Putamen (tissue), 1 donor: ENCODE results near the gene TAOK2.
"Not testable (repeated sequence)": the region's sequence is repeated elsewhere in the genome, so short reads cannot be mapped to it uniquely, and the experiment has no call there.

Source experiments
- DNase-seq: peaks from one replicate; pipeline ENCODE4 v3.0.0-alpha.2; 2016; ENCODE audit warnings: low spot score

TAOK2 gene

GRCh38 chr16:30003670-30004423, 30.2 kb downstream of the TAOK2 start:
- DNase-seq: no peak

- no peak for DNase-seq
These were observed 30.7 kb downstream of the TAOK2 start for GRCh38 chr16:30004424-30004776.

GRCh38 chr16:30004811-30005242, 31.2 kb downstream of the TAOK2 start:
- DNase-seq: no peak

GRCh38 chr16:30005341-30006094, 31.9 kb downstream of the TAOK2 start:
- DNase-seq: no peak

GRCh38 chr16:30006095-30006473, 32.4 kb downstream of the TAOK2 start:
- no peak for DNase-seq

GRCh38 chr16:30006659-30007377, 33.1 kb downstream of the TAOK2 start:
- DNase-seq: no peak

- DNase-seq: no peak
These were observed 33.8 kb downstream of the TAOK2 start for GRCh38 chr16:30007378-30007895.

- no peak for DNase-seq
These were observed 35.6 kb downstream of the TAOK2 start for GRCh38 chr16:30009085-30009862.

- DNase-seq: no peak
These were observed 36.5 kb downstream of the TAOK2 start for GRCh38 chr16:30009990-30010843.

GRCh38 chr16:30010844-30011713, 37.4 kb downstream of the TAOK2 start, which contains the start of gene DOC2A:
DOC2A (minus strand) TSS chr16:30011027; CDS start chr16:30010222, 805 bp downstream.
- DNase-seq: no peak

GRCh38 chr16:30011714-30012504, 38.2 kb downstream of the TAOK2 start:
- DNase-seq: no peak

- DNase-seq: not testable (repeated sequence)
These were observed 38.9 kb downstream of the TAOK2 start for GRCh38 chr16:30012598-30012997.

GRCh38 chr16:30015450-30015849, 41.8 kb downstream of the TAOK2 start:
- DNase-seq: not testable (repeated sequence)

GRCh38 chr16:30016555-30017276, 43.0 kb downstream of the TAOK2 start:
- DNase-seq: no peak

- DNase-seq: no peak
These were observed 43.6 kb downstream of the TAOK2 start for GRCh38 chr16:30017277-30017656.

GRCh38 chr16:30017937-30018336, 44.3 kb downstream of the TAOK2 start:
- DNase-seq: not testable (repeated sequence)

- DNase-seq: no peak
These were observed 45.1 kb downstream of the TAOK2 start for GRCh38 chr16:30018731-30019158.

GRCh38 chr16:30022887-30023286, 49.2 kb downstream of the TAOK2 start, which contains the start of gene C16orf92:
C16orf92 (plus strand) TSS chr16:30023198; CDS start chr16:30023341, 143 bp downstream.
- DNase-seq: no peak
